GM12892 (cell line): ENCODE data around the gene ANXA11.

ENCODE experiments used
- POLR2A ChIP-seq: IDR thresholded peaks from 2 replicates; pipeline ENCODE4 v1.6.1; 2011; ENCODE audit warnings: low read depth, low read length, control low read depth
- POLR2AphosphoS5 ChIP-seq: IDR thresholded peaks from 2 replicates; pipeline ENCODE4 v1.6.1; 2011; ENCODE audit warnings: low read depth, low read length, control low read depth

DNA sequence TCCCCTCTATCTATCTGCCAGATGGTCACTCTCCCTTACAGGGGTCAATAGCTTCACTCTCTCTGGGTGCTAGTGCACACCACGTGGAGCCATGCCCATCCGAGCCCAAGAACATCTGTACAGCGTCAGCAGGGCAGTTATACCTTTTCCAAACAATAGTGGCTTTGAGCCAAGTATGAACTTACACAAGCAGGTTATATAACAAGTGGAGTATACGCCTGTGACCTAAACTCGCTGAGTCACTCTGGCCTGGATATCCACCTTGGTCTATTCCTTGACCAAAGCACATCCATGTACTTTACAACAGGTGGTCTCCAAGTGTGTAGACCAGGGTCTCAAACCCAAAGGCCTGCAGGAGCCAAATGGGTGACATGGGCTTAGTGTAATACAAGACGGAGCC lies 52.5 kb downstream of the ANXA11 start:
- TF ChIP-seq POLR2AphosphoS5 = no peak
- no peak for TF ChIP-seq POLR2A
